GM12878 (cell line): ENCODE results near the gene ATP6AP2. TPM values are rescaled to one million over a fixed set of nuclear protein-coding genes. Genes with fewer than 3 reads are reported as not detected.

ENCODE experiments used
- BCLAF1 ChIP-seq: fragments of 450-650 bp; IDR thresholded peaks from 2 replicates; pipeline ENCODE4 v1.6.1; 2017; ENCODE audit warnings: antibody characterized with exemption, mild to moderate bottlenecking, moderate library complexity
- BHLHE40 ChIP-seq, 2 experiments: fragments of 450-650 bp in 1 of 2; IDR thresholded peaks; 2 replicates each; pipeline ENCODE4 v1.6.1; 2011 to 2017; ENCODE audit warnings: low read depth in 2 of 2, borderline replicate concordance in 1 of 2, improper control_type of control experiment in 1 of 2, low read length in 1 of 2, mild to moderate bottlenecking in 1 of 2
- CEBPB ChIP-seq, 2 experiments: fragments of 150-350 bp in 1 of 2; IDR thresholded peaks; 2 replicates each; pipeline ENCODE4 v1.6.1; 2012 to 2014; ENCODE audit warnings: low read depth in 2 of 2, low read length in 2 of 2, borderline replicate concordance in 1 of 2, inconsistent platforms in 1 of 2
- CTCF ChIP-seq, 3 experiments: IDR thresholded peaks in 2 of 3; conservative IDR thresholded peaks in 1 of 3; 2 replicates each; pipeline ENCODE4 v1.5.1; 2011; ENCODE audit warnings: low read depth in 3 of 3, low read length in 3 of 3, mild to moderate bottlenecking in 3 of 3, control low read depth in 2 of 3, moderate library complexity in 2 of 3, inconsistent platforms in 1 of 3, mixed read lengths in 1 of 3; ENCODE audit not compliant: control insufficient read depth in 2 of 3, insufficient read depth in 1 of 3; ENCODE audit errors: extremely low read depth in 1 of 3
- DPF2 ChIP-seq: fragments of 450-650 bp; IDR thresholded peaks from 2 replicates; pipeline ENCODE4 v1.6.1; 2017; ENCODE audit warnings: mild to moderate bottlenecking
- EED ChIP-seq: sonication (generic); IDR thresholded peaks from 2 replicates; pipeline ENCODE4 v1.6.1; 2016; ENCODE audit warnings: antibody characterized with exemption, low read depth
- EGR1 ChIP-seq, 2 experiments: IDR thresholded peaks; 1 replicate in 1 of 2; 2 replicates in 1 of 2; pipeline ENCODE4 v1.6.1; 2011 to 2012; ENCODE audit warnings: low read depth in 2 of 2, low read length in 2 of 2, borderline replicate concordance in 1 of 2, mild to moderate bottlenecking in 1 of 2, moderate library complexity in 1 of 2
- ESRRA ChIP-seq: IDR thresholded peaks from 2 replicates; pipeline ENCODE4 v1.6.1; 2012; ENCODE audit warnings: mild to moderate bottlenecking, low read length, improper control_type of control experiment
- KDM1A ChIP-seq: fragments of 200-600 bp; sonication (generic); IDR thresholded peaks from 2 replicates; pipeline ENCODE4 v1.6.1; 2016; ENCODE audit warnings: borderline replicate concordance
- MTA3 ChIP-seq: IDR thresholded peaks from 2 replicates; pipeline ENCODE4 v1.6.1; 2012; ENCODE audit warnings: low read length, inconsistent platforms, borderline replicate concordance
- MXI1 ChIP-seq: fragments of 150-350 bp; IDR thresholded peaks from 2 replicates; pipeline ENCODE4 v1.6.1; 2011; ENCODE audit warnings: low read depth, mild to moderate bottlenecking, inconsistent platforms, low read length, improper control_type of control experiment
- PAX5 ChIP-seq: IDR thresholded peaks from 2 replicates; pipeline ENCODE4 v1.6.1; 2011; ENCODE audit warnings: low read depth, low read length, borderline replicate concordance
- POLR2AphosphoS5 ChIP-seq: IDR thresholded peaks from 2 replicates; pipeline ENCODE4 v1.6.1; 2011; ENCODE audit warnings: mild to moderate bottlenecking, low read length, inconsistent platforms
- RAD21 ChIP-seq: IDR thresholded peaks from 2 replicates; pipeline ENCODE4 v1.6.1; 2011; ENCODE audit warnings: mild to moderate bottlenecking, low read depth, low read length, moderate library complexity; ENCODE audit not compliant: insufficient read depth
- SPI1 ChIP-seq: IDR thresholded peaks from 2 replicates; pipeline ENCODE4 v1.6.1; 2011; ENCODE audit warnings: low read depth, mild to moderate bottlenecking, low read length, moderate library complexity, borderline replicate concordance; ENCODE audit not compliant: insufficient read depth
- SREBF1 ChIP-seq: IDR thresholded peaks from 2 replicates; pipeline ENCODE4 v1.6.1; 2012; ENCODE audit warnings: mild to moderate bottlenecking, low read length
- SRF ChIP-seq, 2 experiments: IDR thresholded peaks; 2 replicates each; pipeline ENCODE4 v1.6.1; 2011; ENCODE audit warnings: low read depth in 2 of 2, low read length in 2 of 2, mild to moderate bottlenecking in 1 of 2, moderate library complexity in 1 of 2
- STAT1 ChIP-seq: fragments of 450-650 bp; conservative IDR thresholded peaks from 2 replicates; pipeline ENCODE4 v1.6.1; 2014; ENCODE audit warnings: antibody characterized with exemption, mild to moderate bottlenecking
- ZBTB40 ChIP-seq: fragments of 450-650 bp; IDR thresholded peaks from 2 replicates; pipeline ENCODE4 v1.6.1; 2016; ENCODE audit warnings: mild to moderate bottlenecking, moderate library complexity, borderline replicate concordance
- ZNF384 ChIP-seq: IDR thresholded peaks from 2 replicates; pipeline ENCODE4 v1.6.1; 2012; ENCODE audit warnings: low read depth, mild to moderate bottlenecking, low read length, improper control_type of control experiment, borderline replicate concordance
- polyA plus RNA-seq, 11 experiments: library from polyadenylated mRNA; depleted of rRNA in 4 of 11; unstranded in 6 of 11; stranded (reverse) in 5 of 11; fragments of >200 nt; fragmentation: Nextera tagmentation in 4 of 11; fragmentation: Illumina TruSeq in 1 of 11; extraction: Ambion mirVana in 4 of 11; extraction: Trizol in 1 of 11; gene quantifications; 1 replicate in 1 of 11; 2 replicates in 10 of 11; pipeline versions ENCODE4 v1.2.1 to v1.2.3, GENCODE V29; 2011 to 2016; ENCODE audit warnings: inconsistent platforms in 2 of 11, missing spikeins in 2 of 11, low read depth in 1 of 11
- total RNA-seq, 4 experiments: library from RNA; depleted of rRNA in 3 of 4; stranded (reverse); fragments of >200 nt in 3 of 4; fragmentation: Illumina TruSeq in 1 of 4; extraction: Trizol in 1 of 4; gene quantifications; 2 replicates each; pipeline versions ENCODE4 v1.2.1 to v1.2.3, GENCODE V29; 2013 to 2021

ATP6AP2 gene
- total and polyA plus RNA-seq, 10 of the 15 experiments (the other 5 are each of a cell fraction or from before 2014, with no cell fraction given): 36.3 to 141 (median 56.0) TPM

GRCh38 chrX:40580537-40581335 is at the start of gene ATP6AP2 (continued):
- TF ChIP-seq BCLAF1 (no peak), EGR1 (IDR thresholded peaks at IDR 0.05; ENCODE audit: borderline replicate concordance in 1 of 2, low read depth in 2 of 2, low read length in 2 of 2) (peak in 1 of 2 experiments; percentile 24; a peak in 1 of 3 replicates), KDM1A (no peak), POLR2AphosphoS5 (peak; percentile 86; the same call in 1 of the 2 replicates), SRF (IDR thresholded peaks at IDR 0.05; ENCODE audit: low read depth in 2 of 2, low read length in 2 of 2) (no peak), EED (no peak), CEBPB (IDR thresholded peaks at IDR 0.05; ENCODE audit: borderline replicate concordance in 1 of 2, low read depth in 2 of 2, low read length in 2 of 2) (no peak), MTA3 (no peak), DPF2 (peak; percentile 80; the same call in 1 of the 2 replicates), RAD21 (no peak), ESRRA (no peak), ZBTB40 (peak; percentile 71; the same call in 1 of the 2 replicates), STAT1 (no peak), MXI1 (no peak), PAX5 (no peak), CTCF (IDR thresholded peaks at IDR 0.05 in 2 of 3, conservative IDR thresholded peaks at IDR 0.05 in 1 of 3; ENCODE audit: control insufficient read depth in 2 of 3, extremely low read depth in 1 of 3, insufficient read depth in 1 of 3, low read depth in 3 of 3, low read length in 3 of 3) (no peak), ZNF384 (no peak), SPI1 (no peak), BHLHE40 (IDR thresholded peaks at IDR 0.05; ENCODE audit: borderline replicate concordance in 1 of 2, low read depth in 2 of 2, low read length in 1 of 2) (peak in 1 of 2 experiments; percentile 59; a peak in 1 of 4 replicates), SREBF1 (no peak)
